IMR-90 (cell line): ENCODE data around the gene AGBL3. TPM values are rescaled to one million over a fixed set of nuclear protein-coding genes. Genes with fewer than 3 reads are reported as not detected.

ENCODE experiments used
- ATAC-seq: fragments of 200-7000 bp; cut with Tn5 transposase; 2 replicates; pipeline ENCODE4 v1.9.1; 2020; ENCODE audit warnings: low read depth, mild to moderate bottlenecking, moderate library complexity
- BruUV-seq: library from RNA; stranded (reverse); fragments of 400-500 nt; replicated peaks from 2 replicates; lab custom pipeline; 2021; lab: Mats Ljungman, UMichigan
- CTCF ChIA-PET: fragments of 300-600 bp; formaldehyde crosslinking; extraction: SDS; loops from one replicate; lab custom pipeline; 2021; ENCODE audit warnings: antibody characterized with exemption; lab: Yijun Ruan, JAX
- POLR2A ChIA-PET: fragments of 300-600 bp; sonication (Branson Sonifier 250); formaldehyde crosslinking; loops from one replicate; lab custom pipeline; 2022; ENCODE audit warnings: antibody characterized with exemption; ENCODE audit not compliant: unreplicated experiment; lab: Charles Lee
- DNase-seq: peaks from one replicate; pipeline ENCODE4 v3.0.0; 2013
- H2AFZ ChIP-seq: replicated peaks from 2 replicates; pipeline ENCODE3; 2013; ENCODE audit warnings: low read length, mild to moderate bottlenecking; ENCODE audit not compliant: poor library complexity
- H2AK5ac ChIP-seq: 2 replicates; pipeline ENCODE4 v1.6.1; 2013; ENCODE audit warnings: low read depth, low read length, inconsistent platforms
- H2AK9ac ChIP-seq: replicated peaks from 2 replicates; pipeline ENCODE3; 2013; ENCODE audit warnings: mild to moderate bottlenecking, low read depth, low read length, moderate library complexity; ENCODE audit not compliant: poor library complexity
- H2BK120ac ChIP-seq: 2 replicates; pipeline ENCODE4 v1.6.1; 2013; ENCODE audit warnings: low read depth, low read length, inconsistent platforms
- H2BK15ac ChIP-seq: 3 replicates; pipeline ENCODE4 v1.6.1; 2013; ENCODE audit warnings: low read depth, low read length, inconsistent platforms
- H2BK20ac ChIP-seq: 2 replicates; pipeline ENCODE4 v1.6.1; 2013; ENCODE audit warnings: low read depth, mild to moderate bottlenecking, inconsistent platforms, low read length, moderate library complexity
- H2BK5ac ChIP-seq: 2 replicates; pipeline ENCODE4 v1.6.1; 2013; ENCODE audit warnings: mild to moderate bottlenecking, low read depth, low read length, inconsistent platforms; ENCODE audit not compliant: poor library complexity, severe bottlenecking
- H3K14ac ChIP-seq: replicated peaks from 2 replicates; pipeline ENCODE4 v1.6.1; 2013; ENCODE audit warnings: low read depth, low read length, inconsistent platforms
- H3K18ac ChIP-seq: 2 replicates; pipeline ENCODE4 v1.6.1; 2013; ENCODE audit warnings: low read depth, low read length, control low read depth
- H3K23ac ChIP-seq: 2 replicates; pipeline ENCODE4 v1.6.1; 2013; ENCODE audit warnings: low read depth, low read length, inconsistent platforms
- H3K27ac ChIP-seq: 2 replicates; pipeline ENCODE4 v1.5.1; 2013; ENCODE audit warnings: mild to moderate bottlenecking, control low read depth, low read length; ENCODE audit not compliant: insufficient read depth
- H3K27me3 ChIP-seq: 2 replicates; pipeline ENCODE4 v1.6.1; 2013; ENCODE audit warnings: low read length; ENCODE audit not compliant: control insufficient read depth, insufficient read depth
- H3K36me3 ChIP-seq: 2 replicates; pipeline ENCODE4 v1.6.1; 2013; ENCODE audit warnings: low read length, mixed read lengths; ENCODE audit not compliant: control insufficient read depth, insufficient read depth
- H3K4ac ChIP-seq: 2 replicates; pipeline ENCODE4 v1.6.1; 2013; ENCODE audit warnings: low read depth, low read length, inconsistent platforms
- H3K4me1 ChIP-seq: 2 replicates; pipeline ENCODE4 v1.6.1; 2013; ENCODE audit warnings: low read length, mixed read lengths; ENCODE audit not compliant: control insufficient read depth, insufficient read depth
- H3K4me2 ChIP-seq: 2 replicates; pipeline ENCODE4 v1.6.1; 2013; ENCODE audit warnings: low read depth, mild to moderate bottlenecking, control low read depth, low read length, moderate library complexity
- H3K4me3 ChIP-seq: 2 replicates; pipeline ENCODE4 v1.5.1; 2013; ENCODE audit warnings: low read depth, mild to moderate bottlenecking, control low read depth, low read length, moderate library complexity; ENCODE audit not compliant: insufficient read depth
- H3K56ac ChIP-seq: 2 replicates; pipeline ENCODE4 v1.6.1; 2013; ENCODE audit warnings: low read length, inconsistent platforms; ENCODE audit not compliant: insufficient read depth; ENCODE audit errors: extremely low read depth
- H3K79me1 ChIP-seq, 2 experiments: 2 replicates each; pipeline ENCODE4 v1.6.1; 2013; ENCODE audit warnings: low read length in 2 of 2, inconsistent platforms in 1 of 2, low read depth in 1 of 2
- H3K9ac ChIP-seq: 2 replicates; pipeline ENCODE4 v1.6.1; 2013; ENCODE audit warnings: low read depth, low read length, control low read depth
- H3K9me1 ChIP-seq: 2 replicates; pipeline ENCODE4 v1.6.1; 2013; ENCODE audit warnings: low read length, inconsistent platforms; ENCODE audit not compliant: insufficient read depth
- H3K9me3 ChIP-seq: 2 replicates; pipeline ENCODE4 v1.6.1; 2013; ENCODE audit warnings: low read length; ENCODE audit not compliant: control insufficient read depth, insufficient read depth
- H4K20me1 ChIP-seq: 2 replicates; pipeline ENCODE4 v1.6.1; 2013; ENCODE audit warnings: low read length, inconsistent platforms; ENCODE audit not compliant: insufficient read depth
- H4K5ac ChIP-seq: 2 replicates; pipeline ENCODE4 v1.6.1; 2013; ENCODE audit warnings: mild to moderate bottlenecking, low read depth, low read length, control low read depth
- H4K8ac ChIP-seq, 2 experiments: 2 replicates each; pipeline ENCODE4 v1.6.1; 2013; ENCODE audit warnings: low read depth in 2 of 2, low read length in 2 of 2, control low read depth in 1 of 2, inconsistent platforms in 1 of 2
- H4K91ac ChIP-seq: 2 replicates; pipeline ENCODE4 v1.6.1; 2013; ENCODE audit warnings: low read depth, low read length, inconsistent platforms; ENCODE audit not compliant: insufficient read depth
- BHLHE40 ChIP-seq: fragments of 150-350 bp; IDR thresholded peaks from 2 replicates; pipeline ENCODE4 v1.6.1; 2016; ENCODE audit warnings: mild to moderate bottlenecking, low read depth, low read length
- CEBPB ChIP-seq: IDR thresholded peaks from 2 replicates; pipeline ENCODE4 v1.6.1; 2012; ENCODE audit warnings: low read depth, low read length, improper control_type of control experiment
- CHD1 ChIP-seq: IDR thresholded peaks from 2 replicates; pipeline ENCODE4 v1.6.1; 2012; ENCODE audit warnings: low read depth, low read length, improper control_type of control experiment
- CTCF ChIP-seq: conservative IDR thresholded peaks from 2 replicates; pipeline ENCODE4 v1.5.1; 2012; ENCODE audit warnings: mild to moderate bottlenecking, low read depth, low read length, improper control_type of control experiment
- ELK1 ChIP-seq: fragments of 150-350 bp; IDR thresholded peaks from 2 replicates; pipeline ENCODE4 v1.6.1; 2016; ENCODE audit warnings: low read depth, mild to moderate bottlenecking, low read length, moderate library complexity, borderline replicate concordance
- FOS ChIP-seq: fragments of 150-350 bp; IDR thresholded peaks from 2 replicates; pipeline ENCODE4 v1.6.1; 2016; ENCODE audit warnings: low read depth, low read length
- MAFK ChIP-seq: IDR thresholded peaks from 2 replicates; pipeline ENCODE4 v1.6.1; 2012; ENCODE audit warnings: low read depth, low read length, improper control_type of control experiment
- MAZ ChIP-seq: IDR thresholded peaks from 2 replicates; pipeline ENCODE4 v1.6.1; 2012; ENCODE audit warnings: low read depth, mild to moderate bottlenecking, low read length, improper control_type of control experiment, moderate library complexity, borderline replicate concordance
- MXI1 ChIP-seq: IDR thresholded peaks from 2 replicates; pipeline ENCODE4 v1.6.1; 2012; ENCODE audit warnings: low read depth, mild to moderate bottlenecking, low read length, moderate library complexity, borderline replicate concordance
- NFE2L2 ChIP-seq: fragments of 150-350 bp; IDR thresholded peaks from 2 replicates; pipeline ENCODE4 v1.6.1; 2016; ENCODE audit warnings: low read depth, mild to moderate bottlenecking, low read length
- POLR2A ChIP-seq: IDR thresholded peaks from 2 replicates; pipeline ENCODE4 v1.6.1; 2012; ENCODE audit warnings: mild to moderate bottlenecking, low read depth, low read length
- RAD21 ChIP-seq: IDR thresholded peaks from 2 replicates; pipeline ENCODE4 v1.6.1; 2012; ENCODE audit warnings: low read length, improper control_type of control experiment
- RCOR1 ChIP-seq: IDR thresholded peaks from 2 replicates; pipeline ENCODE4 v1.6.1; 2012; ENCODE audit warnings: mild to moderate bottlenecking, low read length, improper control_type of control experiment; ENCODE audit not compliant: insufficient replicate concordance
- RFX5 ChIP-seq: IDR thresholded peaks from 2 replicates; pipeline ENCODE4 v1.8.0; 2012; ENCODE audit warnings: low read depth, mild to moderate bottlenecking, low read length, moderate library complexity
- SMC3 ChIP-seq: fragments of 150-350 bp; IDR thresholded peaks from 2 replicates; pipeline ENCODE4 v1.6.1; 2016; ENCODE audit warnings: low read depth, mild to moderate bottlenecking, antibody characterized with exemption, low read length, moderate library complexity
- USF2 ChIP-seq: fragments of 150-350 bp; IDR thresholded peaks from 2 replicates; pipeline ENCODE4 v1.6.1; 2017; ENCODE audit warnings: mild to moderate bottlenecking, antibody characterized with exemption, low read length, low read depth
- WGBS, 2 experiments: methylation state at CpG; one replicate each; pipeline versions ENCODE4 v1.1.5 to v1.1.7; 2013; ENCODE audit warnings: missing lambda C conversion rate in 2 of 2; ENCODE audit not compliant: insufficient read length in 1 of 2; ENCODE audit errors: extremely low coverage in 2 of 2; 5-methylcytosine and 5-hydroxymethylcytosine counted together
- dilution Hi-C: fragments of 300-500 bp; cut with HindIII; formaldehyde crosslinking; loops from one replicate; pipeline ENCODE4 v1.14.3; 2018; ENCODE audit warnings: low sequenced_read_pairs; ENCODE audit not compliant: unreplicated experiment
- in situ Hi-C: fragments of 300-500 bp; cut with MboI; formaldehyde crosslinking; loops from 3 replicates; pipeline ENCODE4 v1.14.3; 2019; ENCODE audit warnings: low sequenced_read_pairs, inconsistent platforms, mixed read lengths
- intact Hi-C: fragments of 100-400 bp; cut with micrococcal nuclease; formaldehyde crosslinking; loops from 2 replicates; pipeline ENCODE4 v1.10.0; 2022
- polyA plus RNA-seq, 3 experiments: library from polyadenylated mRNA; depleted of rRNA; stranded (reverse); fragments of >200 nt; gene quantifications; 2 replicates each; pipeline ENCODE4 v1.2.3, GENCODE V29; 2012; ENCODE audit warnings: low replicate concordance in 1 of 3
- total RNA-seq: library from RNA; depleted of rRNA; stranded (reverse); fragments of >200 nt; gene quantifications from 2 replicates; pipeline ENCODE4 v1.2.3, GENCODE V29; 2012

AGBL3 gene
- total and polyA plus RNA-seq, 2 of the 4 experiments (the other 2 are of a cell fraction), result 0.18 to 0.65 TPM

- no peaks in the 10 kb centered on the region for H3K27me3 ChIP-seq
- no peak for DNase-seq
- no peak overlapping the region for H3K18ac ChIP-seq
- no peaks in the 10 kb centered on the region for H3K36me3 ChIP-seq
- no TSS peak for BruUV-seq
- WGBS, 2 experiments, result 100% methylated on average over 1 of the region's 1 CpG; no CpG with 5 or more reads in 1 of the 2 experiments
- no peak overlapping the region for H3K27ac ChIP-seq
- no peak overlapping the region for H2BK120ac ChIP-seq
- in situ Hi-C loops (no loop called here), intact Hi-C loops (no loop called here), dilution Hi-C loops (no loop called here)
- H3K56ac ChIP-seq, result no peak overlapping the region
- TF ChIP-seq CHD1 (no peak), USF2 (no peak), NFE2L2 (no peak), MAZ (no peak), MXI1 (no peak), CEBPB (no peak), BHLHE40 (no peak), FOS (no peak), RCOR1 (no peak), RFX5 (no peak), SMC3 (no peak), CTCF (no peak), RAD21 (no peak), ELK1 (no peak), MAFK (no peak), POLR2A (no peak)
- no peak overlapping the region for H3K14ac ChIP-seq
- no peak overlapping the region for H2BK5ac ChIP-seq
- H4K91ac ChIP-seq, result no peak overlapping the region
- ATAC-seq, result no peak
- no peak overlapping the region for H2AK5ac ChIP-seq
- no peak overlapping the region for H3K23ac ChIP-seq
- no peak overlapping the region for H2BK20ac ChIP-seq
- peaks cover 7% of the 10 kb centered on the region for H3K9me1 ChIP-seq
- H3K4me2 ChIP-seq, result no peak overlapping the region
- H3K9ac ChIP-seq, result no peak overlapping the region
- H3K4me1 ChIP-seq, result 0 out of 2 replicates have a peak, but pooled peaks cover 2% of the 10 kb centered on the region
- H3K4ac ChIP-seq, result no peak overlapping the region
- H2AK9ac ChIP-seq, result no peak overlapping the region
- H4K20me1 ChIP-seq, result no peaks in the 10 kb centered on the region
- H4K8ac ChIP-seq, result no peak overlapping the region
- H2BK15ac ChIP-seq, result no peak overlapping the region
- ChIA-PET POLR2A (no interaction called here), CTCF (no interaction called here)
- no peak overlapping the region for H4K5ac ChIP-seq
- no peak overlapping the region for H2AFZ ChIP-seq
- H3K79me1 ChIP-seq, result no peaks in the 10 kb centered on the region; a peak in 1 of 4 replicates
- H3K4me3 ChIP-seq, result no peak overlapping the region
- peaks cover 5% of the 10 kb centered on the region; the same call in 1 of the 2 replicates for H3K9me3 ChIP-seq
Measured at GRCh38 chr7:135152442-135152841, 166.1 kb downstream of the AGBL3 start.
